Adrenal gland (tissue), 5 donors: Measurements from ENCODE around the gene FZD7.

ENCODE experiments used
- POLR2A ChIP-seq, 2 donors: fragments of 450-650 bp; IDR thresholded peaks; one replicate each; pipeline ENCODE4 v1.6.1; 2017; ENCODE audit warnings: antibody characterized with exemption in 2 of 2, mild to moderate bottlenecking in 2 of 2, moderate library complexity in 1 of 2
- TF ChIP-seq, protein P1 (sequence below), 6 experiments: fragments of 450-650 bp in 4 of 6; fragments of 200-600 bp in 2 of 6; sonication (generic) in 1 of 6; IDR thresholded peaks; 1 replicate in 5 of 6; 2 replicates in 1 of 6; pipeline versions ENCODE4 v1.5.1 to v1.8.0; 2016 to 2021; ENCODE audit warnings: antibody characterized with exemption in 6 of 6, mild to moderate bottlenecking in 2 of 6, moderate library complexity in 1 of 6
- donor health status: DM: no; HTN: no; CAD: no.

DNA sequence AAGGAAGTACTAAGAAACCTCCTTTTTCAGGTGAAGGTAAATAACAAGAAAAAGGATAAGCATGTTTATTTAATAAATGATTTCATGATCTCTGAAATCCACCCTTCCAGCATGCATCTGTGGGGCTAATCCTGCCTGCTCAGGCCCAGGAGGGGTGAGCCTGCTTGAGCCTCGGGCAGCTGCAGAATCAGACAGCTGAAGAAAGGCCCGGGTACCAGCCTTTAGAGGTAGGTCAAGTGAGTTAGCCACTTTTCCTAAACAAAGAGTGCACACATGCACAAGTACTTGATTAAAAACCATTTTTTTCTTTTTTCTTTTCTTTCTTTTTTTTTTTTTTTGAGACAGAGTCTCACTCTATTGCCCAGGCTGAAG is 25.7 kb upstream of the FZD7 start:
- TF ChIP-seq, protein P1, sequence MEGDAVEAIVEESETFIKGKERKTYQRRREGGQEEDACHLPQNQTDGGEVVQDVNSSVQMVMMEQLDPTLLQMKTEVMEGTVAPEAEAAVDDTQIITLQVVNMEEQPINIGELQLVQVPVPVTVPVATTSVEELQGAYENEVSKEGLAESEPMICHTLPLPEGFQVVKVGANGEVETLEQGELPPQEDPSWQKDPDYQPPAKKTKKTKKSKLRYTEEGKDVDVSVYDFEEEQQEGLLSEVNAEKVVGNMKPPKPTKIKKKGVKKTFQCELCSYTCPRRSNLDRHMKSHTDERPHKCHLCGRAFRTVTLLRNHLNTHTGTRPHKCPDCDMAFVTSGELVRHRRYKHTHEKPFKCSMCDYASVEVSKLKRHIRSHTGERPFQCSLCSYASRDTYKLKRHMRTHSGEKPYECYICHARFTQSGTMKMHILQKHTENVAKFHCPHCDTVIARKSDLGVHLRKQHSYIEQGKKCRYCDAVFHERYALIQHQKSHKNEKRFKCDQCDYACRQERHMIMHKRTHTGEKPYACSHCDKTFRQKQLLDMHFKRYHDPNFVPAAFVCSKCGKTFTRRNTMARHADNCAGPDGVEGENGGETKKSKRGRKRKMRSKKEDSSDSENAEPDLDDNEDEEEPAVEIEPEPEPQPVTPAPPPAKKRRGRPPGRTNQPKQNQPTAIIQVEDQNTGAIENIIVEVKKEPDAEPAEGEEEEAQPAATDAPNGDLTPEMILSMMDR (IDR thresholded peaks at IDR 0.05), result no peak
- TF ChIP-seq POLR2A (IDR thresholded peaks at IDR 0.05), result no peak
